Caco-2 (cell line): ENCODE measurements around the gene ARFIP1. TPM values are rescaled to one million over a fixed set of nuclear protein-coding genes. Genes with fewer than 3 reads are reported as not detected.

Source experiments
- BruUV-seq: library from RNA; stranded (reverse); fragments of 400-500 nt; replicated peaks from 2 replicates; lab custom pipeline; 2021; lab: Mats Ljungman, UMichigan
- CTCF ChIA-PET: fragments of 300-600 bp; sonication (Branson Sonifier 250); formaldehyde crosslinking; loops from one replicate; lab custom pipeline; 2022; ENCODE audit warnings: antibody characterized with exemption; lab: Charles Lee
- POLR2A ChIA-PET: fragments of 300-600 bp; sonication (Branson Sonifier 250); formaldehyde crosslinking; loops from one replicate; lab custom pipeline; 2022; ENCODE audit warnings: antibody characterized with exemption; lab: Charles Lee
- DNase-seq, 2 experiments: peaks; one replicate each; pipeline versions ENCODE4 v3.0.0 to v3.0.0-alpha.2; 2020 to 2022
- H3K27me3 ChIP-seq: replicated peaks from 2 replicates; pipeline ENCODE4 v1.6.0; 2011; ENCODE audit warnings: low read length; ENCODE audit not compliant: control insufficient read depth, insufficient read depth
- H3K36me3 ChIP-seq: 2 replicates; pipeline ENCODE4 v1.5.1; 2011; ENCODE audit warnings: low read length; ENCODE audit not compliant: control insufficient read depth, insufficient read depth
- H3K4me1 ChIP-seq: fragments of 250-450 bp; sonication (Bioruptor Pico); 2 replicates; pipeline ENCODE4 v1.5.1; 2020; ENCODE audit warnings: mild to moderate bottlenecking
- H3K4me3 ChIP-seq: 2 replicates; pipeline ENCODE4 v1.5.1; 2011; ENCODE audit warnings: low read depth, mild to moderate bottlenecking, control low read depth, low read length
- H3K9me3 ChIP-seq: fragments of 250-450 bp; sonication (Bioruptor Pico); 2 replicates; pipeline ENCODE4 v1.5.1; 2020; ENCODE audit warnings: mild to moderate bottlenecking, moderate library complexity
- H3K27ac Mint-ChIP-seq: one replicate; pipeline ENCODE4 v1.8.0; 2022; ENCODE audit warnings: mixed read lengths; ENCODE audit not compliant: unreplicated experiment
- H3K27me3 Mint-ChIP-seq: one replicate; pipeline ENCODE4 v1.8.0; 2022; ENCODE audit warnings: mixed read lengths; ENCODE audit not compliant: insufficient read depth, unreplicated experiment
- H3K36me3 Mint-ChIP-seq: one replicate; pipeline ENCODE4 v1.8.0; 2022; ENCODE audit warnings: mild to moderate bottlenecking, mixed read lengths; ENCODE audit not compliant: insufficient read depth, unreplicated experiment
- H3K4me1 Mint-ChIP-seq: one replicate; pipeline ENCODE4 v1.8.0; 2022; ENCODE audit warnings: low read depth, mixed read lengths; ENCODE audit not compliant: unreplicated experiment
- H3K4me3 Mint-ChIP-seq: one replicate; pipeline ENCODE4 v1.8.0; 2022; ENCODE audit warnings: mild to moderate bottlenecking, moderate library complexity, mixed read lengths; ENCODE audit not compliant: unreplicated experiment
- H3K9me3 Mint-ChIP-seq: one replicate; pipeline ENCODE4 v1.8.0; 2022; ENCODE audit warnings: mixed read lengths; ENCODE audit not compliant: unreplicated experiment
- CTCF ChIP-seq, 2 experiments: fragments of 200-600 bp in 1 of 2; IDR thresholded peaks; 1 replicate in 1 of 2; 2 replicates in 1 of 2; pipeline versions ENCODE4 v1.5.1 to v1.8.0; 2011 to 2022; ENCODE audit warnings: antibody characterized with exemption in 1 of 2, control low read depth in 1 of 2, inconsistent platforms in 1 of 2, low read depth in 1 of 2, low read length in 1 of 2, mild to moderate bottlenecking in 1 of 2, moderate library complexity in 1 of 2; ENCODE audit not compliant: insufficient read depth in 1 of 2, severe bottlenecking in 1 of 2, unreplicated experiment in 1 of 2
- intact Hi-C: fragments of 100-400 bp; cut with micrococcal nuclease; formaldehyde crosslinking; loops from one replicate; pipeline ENCODE4 v1.10.0; 2022; ENCODE audit not compliant: unreplicated experiment
- total RNA-seq: library from RNA; stranded (reverse); gene quantifications from 2 replicates; pipeline ENCODE4 v1.2.3, GENCODE V29; 2022

The ARFIP1 gene
- total RNA-seq, 1 experiment from 2014 or later = 31.9 TPM

- Histone ChIP-seq H3K27me3 (no peaks in the 10 kb centered on the region), H3K9me3 (no peaks in the 10 kb centered on the region), H3K4me3 (no peak overlapping the region), H3K4me1 (no peaks in the 10 kb centered on the region), H3K36me3 (no peaks in the 10 kb centered on the region)
- POLR2A ChIA-PET = no interaction called here
- BruUV-seq = no TSS peak
- Mint-ChIP-seq H3K9me3 (no peaks in the 10 kb centered on the region), H3K27me3 (no peaks in the 10 kb centered on the region), H3K4me3 (no peak overlapping the region), H3K36me3 (no peaks in the 10 kb centered on the region), H3K4me1 (no peaks in the 10 kb centered on the region), H3K27ac (no peak overlapping the region)
- TF ChIP-seq CTCF (IDR thresholded peaks at IDR 0.05; ENCODE audit: insufficient read depth in 1 of 2, low read depth in 1 of 2, low read length in 1 of 2, severe bottlenecking in 1 of 2, unreplicated experiment in 1 of 2) = no peak
- intact Hi-C loops = no loop called here
- no peak for DNase-seq
- CTCF ChIA-PET = no interaction called here
Observed at GRCh38 chr4:152771741-152772533, 7.8 kb upstream of the ARFIP1 start.

- Histone ChIP-seq H3K9me3 (no peaks in the 10 kb centered on the region), H3K36me3 (no peaks in the 10 kb centered on the region), H3K27me3 (no peaks in the 10 kb centered on the region), H3K4me1 (peaks cover 2% of the 10 kb centered on the region; the same call in 1 of the 2 replicates), H3K4me3 (no peak overlapping the region)
- no peaks in the 10 kb centered on the region for H3K36me3 Mint-ChIP-seq
- intact Hi-C loops = no loop called here
- ChIA-PET CTCF (no interaction called here), POLR2A (no interaction called here)
- H3K27me3 Mint-ChIP-seq = no peaks in the 10 kb centered on the region
- no peaks in the 10 kb centered on the region for H3K4me1 Mint-ChIP-seq
- TF ChIP-seq CTCF (IDR thresholded peaks at IDR 0.05; ENCODE audit: insufficient read depth in 1 of 2, low read depth in 1 of 2, low read length in 1 of 2, severe bottlenecking in 1 of 2, unreplicated experiment in 1 of 2) = no peak
- no peak overlapping the region for H3K27ac Mint-ChIP-seq
- BruUV-seq = no TSS peak
- no peak for DNase-seq
- no peaks in the 10 kb centered on the region for H3K9me3 Mint-ChIP-seq
- H3K4me3 Mint-ChIP-seq = no peak overlapping the region
Observed at GRCh38 chr4:152773339-152773738, 6.4 kb upstream of the ARFIP1 start.

- H3K4me1 Mint-ChIP-seq = no peaks in the 10 kb centered on the region
Observed at GRCh38 chr4:152773953-152774352, 5.8 kb upstream of the ARFIP1 start.

More at GRCh38 chr4:152773953-152774352, 5.8 kb upstream of the ARFIP1 start:
- TF ChIP-seq CTCF (IDR thresholded peaks at IDR 0.05; ENCODE audit: insufficient read depth in 1 of 2, low read depth in 1 of 2, low read length in 1 of 2, severe bottlenecking in 1 of 2, unreplicated experiment in 1 of 2) = no peak
- no peaks in the 10 kb centered on the region for H3K27me3 ChIP-seq
- Mint-ChIP-seq H3K27me3 (no peaks in the 10 kb centered on the region), H3K9me3 (no peaks in the 10 kb centered on the region), H3K27ac (no peak overlapping the region), H3K36me3 (no peaks in the 10 kb centered on the region), H3K4me3 (no peak overlapping the region)
- no peak overlapping the region for H3K4me3 ChIP-seq
- peaks cover 5% of the 10 kb centered on the region; the same call in 1 of the 2 replicates for H3K4me1 ChIP-seq
- H3K36me3 ChIP-seq = no peaks in the 10 kb centered on the region
- H3K9me3 ChIP-seq = no peaks in the 10 kb centered on the region
- ChIA-PET POLR2A (no interaction called here), CTCF (no interaction called here)
- no peak for DNase-seq
- no TSS peak for BruUV-seq
- intact Hi-C loops = no loop called here
